GM12892 (cell line): ENCODE data around the gene ZSCAN20.

Experiments
- POLR2A ChIP-seq: IDR thresholded peaks from 2 replicates; pipeline ENCODE4 v1.6.1; 2011; ENCODE audit warnings: low read depth, low read length, control low read depth
- TAF1 ChIP-seq: IDR thresholded peaks from 2 replicates; pipeline ENCODE4 v1.6.1; 2011; ENCODE audit warnings: low read depth, mild to moderate bottlenecking, control low read depth, low read length, borderline replicate concordance

DNA sequence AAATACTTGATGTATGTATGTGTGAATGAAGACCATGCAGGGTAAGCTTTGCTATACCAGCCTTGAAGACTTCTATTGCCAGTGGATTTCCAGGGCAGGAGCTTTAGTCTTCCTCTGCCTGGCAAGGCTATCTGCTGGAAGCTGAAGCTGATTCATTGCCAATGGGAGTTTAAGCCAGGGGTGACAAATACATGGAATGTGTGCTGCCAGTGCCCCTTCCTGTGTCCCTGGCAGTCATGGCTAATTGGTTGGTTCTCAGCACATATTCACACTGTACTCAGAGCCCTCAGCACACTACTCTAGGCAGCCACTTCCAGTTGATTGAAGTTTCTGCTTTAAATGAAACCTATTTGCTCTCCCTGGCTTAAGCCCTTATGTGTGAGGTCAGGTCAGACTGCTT lies 1.5 kb downstream of the ZSCAN20 start:
- TF ChIP-seq POLR2A (no peak), TAF1 (no peak)
